ENCODE results near the gene INPP4B.

INPP4B gene

GRCh38 chr4:142443469-142443868 lies 402.6 kb downstream of the INPP4B start:
- no peak for DNase-seq

- DNase-seq: no peak
Measured at GRCh38 chr4:142440093-142440492, 406.0 kb downstream of the INPP4B start.

GRCh38 chr4:142435599-142436235 lies 410.4 kb downstream of the INPP4B start:
- peak; percentile 44 for DNase-seq

- no peak for DNase-seq
Measured at GRCh38 chr4:142434519-142435224, 411.4 kb downstream of the INPP4B start.

GRCh38 chr4:142428715-142429114 lies 417.4 kb downstream of the INPP4B start:
- no peak for DNase-seq

- DNase-seq: no peak
Measured at GRCh38 chr4:142427456-142427855, 418.6 kb downstream of the INPP4B start.

GRCh38 chr4:142423861-142424260 lies 422.2 kb downstream of the INPP4B start:
- no peak for DNase-seq

- no peak for DNase-seq
Measured at GRCh38 chr4:142420311-142421095, 425.6 kb downstream of the INPP4B start.

- no peak for DNase-seq
Measured at GRCh38 chr4:142419712-142420111, 426.4 kb downstream of the INPP4B start.

GRCh38 chr4:142418697-142419096 lies 427.4 kb downstream of the INPP4B start:
- no peak for DNase-seq

GRCh38 chr4:142416711-142417275 lies 429.3 kb downstream of the INPP4B start:
- no peak for DNase-seq

GRCh38 chr4:142416121-142416520 lies 430.0 kb downstream of the INPP4B start:
- DNase-seq: no peak

GRCh38 chr4:142414366-142414990 lies 431.6 kb downstream of the INPP4B start:
- no peak for DNase-seq

- no peak for DNase-seq
Measured at GRCh38 chr4:142413485-142413884, 432.6 kb downstream of the INPP4B start.

GRCh38 chr4:142411993-142412392 lies 434.1 kb downstream of the INPP4B start:
- DNase-seq: no peak

- no peak for DNase-seq
Measured at GRCh38 chr4:142408003-142408441, 438.1 kb downstream of the INPP4B start.

- DNase-seq: no peak
Measured at GRCh38 chr4:142407596-142407995, 438.5 kb downstream of the INPP4B start.

- DNase-seq: no peak
Measured at GRCh38 chr4:142406917-142407501, 439.1 kb downstream of the INPP4B start.

GRCh38 chr4:142406499-142406835 lies 439.6 kb downstream of the INPP4B start:
- DNase-seq: no peak

- no peak for DNase-seq
Measured at GRCh38 chr4:142405695-142406498, 440.2 kb downstream of the INPP4B start.

- DNase-seq: no peak
Measured at GRCh38 chr4:142405021-142405694, 440.9 kb downstream of the INPP4B start.

Measured in NCI-H2029 (cell line).